HCT116 (cell line): ENCODE measurements around the gene DIS3L2.

ENCODE experiments used
- EZH2 ChIP-seq: fragments of 200-600 bp; sonication (generic); IDR thresholded peaks from 2 replicates; pipeline ENCODE4 v1.6.1; 2017; ENCODE audit warnings: antibody characterized with exemption, mixed run types
- FOSL1 ChIP-seq: IDR thresholded peaks from 2 replicates; pipeline ENCODE4 v1.6.1; 2012; ENCODE audit warnings: low read depth
- JUND ChIP-seq: IDR thresholded peaks from 2 replicates; pipeline ENCODE4 v1.6.1; 2012
- POLR2A ChIP-seq: IDR thresholded peaks from 2 replicates; pipeline ENCODE4 v1.7.0; 2011; ENCODE audit warnings: borderline replicate concordance; ENCODE audit not compliant: insufficient read depth, insufficient read length; ENCODE audit errors: extremely low read depth
- POLR2AphosphoS5 ChIP-seq: IDR thresholded peaks from 2 replicates; pipeline ENCODE4 v1.6.1; 2011; ENCODE audit warnings: mild to moderate bottlenecking, low read depth, low read length, moderate library complexity
- RAD21 ChIP-seq: IDR thresholded peaks from 2 replicates; pipeline ENCODE4 v1.6.1; 2012; ENCODE audit warnings: low read depth, mild to moderate bottlenecking
- SIN3A ChIP-seq: IDR thresholded peaks from 2 replicates; pipeline ENCODE4 v1.6.1; 2012; ENCODE audit warnings: low read depth
- SP1 ChIP-seq: IDR thresholded peaks from 2 replicates; pipeline ENCODE4 v1.6.1; 2012; ENCODE audit warnings: low read depth
- YY1 ChIP-seq: IDR thresholded peaks from 2 replicates; pipeline ENCODE4 v1.6.1; 2011; ENCODE audit warnings: low read length, low read depth, moderate library complexity, mild to moderate bottlenecking; ENCODE audit not compliant: insufficient replicate concordance; ENCODE audit errors: extremely low read depth
- ZFX ChIP-seq: fragments of 450-650 bp; IDR thresholded peaks from 2 replicates; pipeline ENCODE4 v1.6.1; 2017
- ZNF274 ChIP-seq: fragments of 200-500 bp; sonication (Bioruptor generic); IDR thresholded peaks from 2 replicates; pipeline ENCODE4 v1.6.1; 2014; ENCODE audit warnings: mild to moderate bottlenecking, low read depth, low read length, inconsistent platforms
- TF ChIP-seq, protein P1 (sequence below), 3 experiments: fragments of 200-600 bp in 1 of 3; sonication (generic) in 1 of 3; IDR thresholded peaks in 2 of 3; conservative IDR thresholded peaks in 1 of 3; 2 replicates each; pipeline ENCODE4 v1.5.1; 2012 to 2017; ENCODE audit warnings: low read depth in 2 of 3, low read length in 2 of 3, antibody characterized with exemption in 1 of 3, borderline replicate concordance in 1 of 3, control low read depth in 1 of 3, mild to moderate bottlenecking in 1 of 3, mixed read lengths in 1 of 3, mixed run types in 1 of 3, moderate library complexity in 1 of 3; ENCODE audit not compliant: insufficient read depth in 1 of 3
- TF ChIP-seq, protein P2 (sequence below): IDR thresholded peaks from 2 replicates; pipeline ENCODE4 v1.6.1; 2012

DNA sequence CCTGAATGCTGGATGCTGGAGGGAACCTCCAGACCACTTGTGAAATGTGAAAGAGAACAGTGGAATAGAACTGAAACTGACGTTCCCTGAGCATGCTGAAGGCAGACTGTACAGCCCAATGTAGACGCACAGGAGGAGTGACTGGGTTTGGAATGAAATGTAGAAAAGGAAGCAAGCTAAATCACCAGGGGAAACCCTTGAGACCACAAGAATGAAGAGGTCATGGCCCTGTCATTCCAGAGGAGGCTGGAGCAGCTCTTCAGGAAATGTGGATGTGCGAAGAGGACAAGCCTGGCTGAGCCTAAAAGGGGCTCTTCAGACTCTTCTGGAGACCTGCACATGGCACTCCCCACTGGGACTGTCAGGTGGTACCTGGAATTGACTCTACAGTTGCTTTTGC, 298.6 kb downstream of the DIS3L2 start:
- TF ChIP-seq, protein P1, sequence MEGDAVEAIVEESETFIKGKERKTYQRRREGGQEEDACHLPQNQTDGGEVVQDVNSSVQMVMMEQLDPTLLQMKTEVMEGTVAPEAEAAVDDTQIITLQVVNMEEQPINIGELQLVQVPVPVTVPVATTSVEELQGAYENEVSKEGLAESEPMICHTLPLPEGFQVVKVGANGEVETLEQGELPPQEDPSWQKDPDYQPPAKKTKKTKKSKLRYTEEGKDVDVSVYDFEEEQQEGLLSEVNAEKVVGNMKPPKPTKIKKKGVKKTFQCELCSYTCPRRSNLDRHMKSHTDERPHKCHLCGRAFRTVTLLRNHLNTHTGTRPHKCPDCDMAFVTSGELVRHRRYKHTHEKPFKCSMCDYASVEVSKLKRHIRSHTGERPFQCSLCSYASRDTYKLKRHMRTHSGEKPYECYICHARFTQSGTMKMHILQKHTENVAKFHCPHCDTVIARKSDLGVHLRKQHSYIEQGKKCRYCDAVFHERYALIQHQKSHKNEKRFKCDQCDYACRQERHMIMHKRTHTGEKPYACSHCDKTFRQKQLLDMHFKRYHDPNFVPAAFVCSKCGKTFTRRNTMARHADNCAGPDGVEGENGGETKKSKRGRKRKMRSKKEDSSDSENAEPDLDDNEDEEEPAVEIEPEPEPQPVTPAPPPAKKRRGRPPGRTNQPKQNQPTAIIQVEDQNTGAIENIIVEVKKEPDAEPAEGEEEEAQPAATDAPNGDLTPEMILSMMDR (IDR thresholded peaks at IDR 0.05 in 2 of 3, conservative IDR thresholded peaks at IDR 0.05 in 1 of 3; ENCODE audit: borderline replicate concordance in 1 of 3, insufficient read depth in 1 of 3, low read depth in 2 of 3, low read length in 2 of 3) = no peak
- TF ChIP-seq EZH2 (no peak), ZFX (no peak), RAD21 (no peak), ZNF274 (no peak), POLR2A (no peak), POLR2AphosphoS5 (no peak), SP1 (no peak), JUND (no peak), FOSL1 (no peak), YY1 (no peak), SIN3A (no peak)
- TF ChIP-seq, protein P2, sequence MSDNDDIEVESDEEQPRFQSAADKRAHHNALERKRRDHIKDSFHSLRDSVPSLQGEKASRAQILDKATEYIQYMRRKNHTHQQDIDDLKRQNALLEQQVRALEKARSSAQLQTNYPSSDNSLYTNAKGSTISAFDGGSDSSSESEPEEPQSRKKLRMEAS = no peak
